NCI-H1092 (cell line): ENCODE data around the gene SYT15.

Experiments
- DNase-seq: peaks from one replicate; lab custom pipeline; 2025; lab: John Stamatoyannopoulos, UW

Gene SYT15

DNA sequence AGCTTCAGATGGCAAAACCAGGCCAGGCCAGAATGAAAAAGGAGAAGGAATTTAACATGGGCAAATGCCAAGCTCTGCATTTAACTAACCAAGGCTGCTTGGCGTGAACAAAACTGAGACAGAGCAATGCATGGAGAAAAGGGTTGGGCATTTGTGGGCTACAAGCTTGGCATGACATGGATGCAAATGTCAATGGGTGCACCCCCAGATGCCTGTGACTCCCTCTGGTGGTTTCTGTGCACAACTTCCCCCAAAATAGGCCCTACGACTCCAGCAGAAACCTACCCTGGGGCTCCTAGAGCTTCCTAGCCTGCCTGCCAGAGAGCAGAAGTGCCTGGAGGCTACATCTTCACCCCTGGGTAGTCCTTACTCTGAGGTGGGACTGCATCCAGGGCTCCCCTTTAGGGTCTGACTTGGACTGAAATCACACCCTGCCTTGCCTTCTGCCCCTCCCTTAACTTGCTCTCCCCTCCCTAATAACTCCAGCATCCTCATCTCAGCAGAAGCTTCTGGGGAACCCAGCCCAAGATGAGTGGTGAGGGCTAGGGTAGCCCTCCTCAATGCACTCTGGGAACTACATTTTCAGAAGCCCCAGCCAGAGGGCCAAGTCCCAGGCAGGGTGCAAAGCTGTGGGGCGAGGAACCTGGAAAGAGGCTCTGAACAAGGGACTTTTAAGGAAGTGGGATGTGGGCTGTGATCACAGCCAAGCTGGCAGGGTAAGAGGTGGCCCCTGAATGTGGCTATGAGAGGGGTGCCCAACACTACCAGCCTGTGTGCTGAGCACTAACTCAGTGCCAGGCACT, 33.7 kb upstream of the SYT15 start:
- no peak for DNase-seq

DNA sequence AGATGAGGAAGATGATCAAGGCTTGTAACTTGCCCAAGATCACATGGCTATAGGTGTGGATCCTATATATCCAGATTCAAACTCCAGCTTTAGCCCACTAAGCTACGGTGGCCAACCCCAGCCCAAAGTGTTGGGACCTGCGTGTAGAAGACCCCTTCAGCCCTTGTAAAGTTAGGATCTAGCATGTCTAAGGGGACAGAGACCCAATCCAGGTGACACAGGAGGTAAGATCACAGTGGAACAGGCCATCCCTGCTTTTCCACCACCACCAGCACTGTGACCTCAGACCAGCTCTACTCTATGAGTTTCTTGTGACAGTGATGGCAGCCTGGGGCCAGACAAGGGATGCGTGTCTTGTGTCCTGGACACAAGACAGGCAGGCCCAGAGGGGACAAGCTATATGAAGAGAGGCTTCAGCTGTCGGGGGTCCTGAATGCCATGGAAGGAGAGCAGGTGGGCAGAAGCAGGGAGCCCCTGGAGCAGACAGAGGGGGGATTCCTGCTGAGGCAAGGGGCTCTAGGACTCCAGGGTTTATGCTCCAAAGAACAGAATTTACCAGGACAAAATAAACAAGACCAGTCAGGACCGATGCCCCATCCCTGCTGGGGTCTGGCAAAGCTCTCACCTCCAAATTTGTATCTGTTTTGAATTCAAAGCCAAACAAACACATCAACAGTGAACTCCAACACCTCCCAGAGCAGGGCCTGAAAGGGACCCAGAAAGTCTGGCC, 32.9 kb upstream of the SYT15 start:
- no peak for DNase-seq

DNA sequence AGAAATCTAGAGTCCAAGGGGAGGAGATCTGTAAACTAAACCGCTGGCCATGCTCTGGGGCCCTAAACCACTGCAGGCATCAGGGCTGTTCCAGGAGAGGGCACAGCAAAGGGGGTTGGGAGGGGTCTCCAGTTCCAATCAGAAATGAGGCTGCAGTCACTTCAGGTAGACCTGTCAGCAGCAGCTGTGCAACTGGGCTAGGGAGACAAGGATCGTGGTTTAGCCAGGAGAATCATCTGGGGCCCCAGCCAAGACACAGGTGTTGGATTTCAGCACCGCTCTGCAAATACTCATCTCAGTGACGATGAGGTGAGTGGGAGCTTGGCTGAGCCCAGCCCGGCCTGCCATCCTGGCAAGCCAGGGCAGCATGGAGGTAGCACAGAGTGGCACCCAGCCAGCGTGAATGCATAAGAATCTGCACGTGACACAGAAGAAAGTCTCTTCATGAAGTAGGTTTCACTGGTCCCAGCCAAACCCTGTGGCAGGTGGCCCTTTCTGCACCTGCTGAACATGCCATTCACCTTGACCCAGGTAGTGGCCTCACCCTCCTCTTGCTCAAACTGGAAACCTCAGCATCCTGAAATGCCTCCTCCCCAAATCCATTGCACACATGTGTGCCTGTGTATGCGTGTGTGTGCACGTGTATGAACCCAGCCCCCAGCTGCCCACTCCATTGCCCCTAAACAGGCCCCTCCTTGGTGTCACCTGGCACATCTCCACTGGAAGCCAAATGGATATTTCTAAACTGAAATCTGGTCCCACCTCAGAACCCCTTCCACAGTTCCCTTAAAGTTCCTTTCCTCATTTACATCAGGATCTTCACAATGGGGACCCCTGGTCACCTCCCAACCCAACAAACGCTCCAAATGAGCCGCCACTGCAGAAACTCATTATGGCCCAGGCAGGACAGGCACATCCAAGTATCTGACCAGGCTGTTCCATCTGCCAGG, 32.1 kb upstream of the SYT15 start:
- DNase-seq = no peak

DNA sequence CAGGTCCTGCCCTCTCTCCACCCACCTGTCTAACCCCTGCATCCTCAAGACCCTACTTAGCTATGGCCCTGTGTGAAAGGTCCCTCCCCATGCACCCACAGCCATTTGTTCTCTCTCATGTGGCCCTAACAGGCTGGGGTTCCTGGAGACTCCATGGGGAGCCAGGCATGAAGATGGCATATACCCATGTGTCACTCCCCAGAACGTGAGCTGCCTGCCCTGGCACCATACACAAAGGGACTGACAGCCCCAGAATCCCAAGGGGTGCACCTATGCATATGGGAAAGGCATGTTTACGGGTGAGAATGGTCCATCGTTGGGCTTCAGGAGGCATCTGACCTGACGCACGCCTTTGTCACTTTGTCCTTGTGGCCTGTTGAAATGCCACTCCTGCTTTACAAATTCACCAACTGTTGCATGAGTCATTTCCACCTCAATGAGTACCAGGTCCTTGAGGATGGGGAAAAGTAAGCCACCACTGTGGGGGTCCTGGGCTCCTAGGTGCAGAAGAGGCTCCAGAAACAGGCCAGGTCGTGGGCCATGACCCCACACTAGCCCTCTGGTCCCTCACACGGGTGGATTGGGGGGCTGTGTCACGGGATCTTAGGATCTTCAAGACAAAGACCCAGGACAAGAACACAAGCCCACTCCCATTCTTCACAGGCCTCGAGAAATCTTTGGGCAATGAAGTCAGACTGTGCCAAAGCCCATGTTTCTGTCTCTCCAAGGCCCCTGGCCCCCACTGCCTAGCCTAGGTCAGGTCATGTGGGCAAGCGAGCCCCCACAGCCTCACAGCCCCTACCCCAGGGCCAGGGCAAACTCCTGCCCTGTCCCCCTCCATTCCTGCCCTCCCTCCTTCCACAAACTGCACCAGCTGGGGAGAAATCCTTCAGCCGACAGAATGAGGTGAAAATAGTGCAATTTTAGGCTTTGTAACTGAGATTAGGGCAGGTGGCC, 31.1 kb upstream of the SYT15 start:
- DNase-seq = no peak

DNA sequence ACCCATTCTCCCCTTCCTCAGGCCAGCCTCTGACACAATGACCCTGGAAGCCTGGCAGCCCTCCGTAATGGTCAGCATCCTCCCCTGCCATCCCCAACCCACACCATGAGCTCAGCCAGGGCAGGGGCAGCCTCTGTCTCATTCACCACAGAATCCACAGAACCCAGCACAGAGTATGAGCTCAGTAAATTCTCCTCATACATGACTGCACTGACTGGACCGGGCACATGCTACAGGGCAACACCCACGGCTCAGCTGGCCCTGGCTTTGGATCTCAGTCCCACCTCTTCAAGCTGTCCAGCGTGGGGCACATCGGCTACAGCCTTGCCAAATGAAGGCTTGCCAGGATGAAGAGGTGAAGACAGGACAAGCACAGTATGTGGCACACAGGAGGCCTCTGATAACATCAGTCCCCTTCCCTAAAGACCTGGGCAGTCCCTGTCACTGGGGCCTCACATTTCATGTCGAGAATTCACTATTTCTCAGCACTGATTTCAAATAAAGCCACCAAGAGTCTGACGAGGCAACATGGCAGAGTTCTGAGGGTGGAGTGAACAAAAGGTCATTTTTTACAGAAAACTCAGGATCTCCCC, 30.3 kb upstream of the SYT15 start:
- DNase-seq = no peak

DNA sequence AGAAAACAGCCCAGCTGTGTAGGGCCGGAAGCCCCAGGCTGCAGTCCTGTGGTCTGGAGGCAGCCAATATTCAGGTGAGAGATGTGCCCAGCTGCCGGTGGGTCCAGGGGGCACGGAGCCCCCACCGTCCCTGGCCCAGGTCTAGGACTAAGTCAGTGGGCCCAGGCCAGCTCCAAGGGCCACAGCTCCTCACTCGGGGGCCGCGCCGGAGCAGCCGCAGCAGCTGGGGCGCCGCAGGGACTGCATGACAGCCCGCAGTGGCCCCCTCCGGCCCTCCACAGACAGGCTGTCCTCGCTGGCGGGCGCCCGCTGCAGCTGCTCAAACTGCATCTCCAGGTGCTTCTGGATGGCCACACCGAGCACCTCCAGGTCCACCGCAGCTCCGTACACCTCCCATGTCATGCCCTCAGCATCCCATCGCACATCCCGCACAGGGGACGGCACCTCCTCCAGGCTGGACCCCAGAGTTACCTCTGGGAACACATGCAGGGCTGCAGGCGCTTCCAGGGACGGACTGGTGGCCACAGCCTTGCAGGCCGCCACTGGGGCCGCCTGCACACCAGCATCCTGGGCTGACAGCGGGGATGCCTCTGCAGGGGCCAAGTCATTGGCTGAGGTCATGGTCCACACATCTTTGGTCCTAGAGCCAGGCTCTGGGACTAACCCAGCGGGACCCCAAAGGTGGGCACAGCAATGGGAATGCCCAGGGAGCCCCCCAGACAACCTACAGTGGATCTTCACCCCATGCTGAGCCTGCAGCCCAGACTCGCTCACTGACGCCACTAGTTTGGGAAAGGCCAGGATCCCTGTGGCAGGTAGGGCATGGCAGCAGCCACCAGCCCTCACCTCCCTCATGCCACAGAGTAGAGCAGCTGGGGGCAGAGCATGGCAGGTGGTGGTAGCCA, 29.5 kb upstream of the SYT15 start:
- no peak for DNase-seq

DNA sequence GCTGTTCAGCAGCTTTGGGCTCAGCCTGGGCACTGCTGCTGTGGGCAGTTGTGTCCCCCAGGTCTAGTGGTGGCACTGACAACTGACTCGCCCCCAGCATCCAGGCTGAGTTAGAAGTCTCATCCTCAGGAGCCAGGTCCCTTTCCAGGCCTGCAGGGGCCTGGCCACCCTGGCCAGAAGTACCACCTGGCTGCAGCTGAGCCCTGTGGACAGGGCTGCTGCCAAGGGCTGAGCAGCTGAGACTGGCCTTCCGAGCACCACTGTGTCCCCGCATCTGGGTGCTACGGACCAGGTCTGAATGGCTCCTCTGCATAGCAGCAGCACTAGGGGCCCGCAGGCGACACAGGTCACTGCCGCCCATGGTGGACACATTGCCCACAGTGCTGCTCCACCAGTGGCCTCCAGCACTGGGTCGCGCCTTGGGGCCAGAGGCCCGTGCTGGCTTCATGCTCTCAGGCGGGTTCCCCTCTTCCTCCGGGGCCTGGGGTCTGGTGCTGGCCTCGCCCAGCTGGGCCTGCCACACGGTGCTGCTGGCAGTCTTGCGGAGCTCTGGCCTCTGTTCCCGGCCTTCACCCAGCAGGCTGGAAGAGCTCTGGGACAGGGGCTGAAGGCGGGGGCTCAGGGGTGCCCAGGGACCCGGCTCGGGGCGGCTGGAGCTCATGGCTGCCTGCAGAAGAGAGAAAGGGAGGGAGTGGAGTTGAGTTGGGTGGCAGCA, 28.7 kb upstream of the SYT15 start:
- no peak for DNase-seq

DNA sequence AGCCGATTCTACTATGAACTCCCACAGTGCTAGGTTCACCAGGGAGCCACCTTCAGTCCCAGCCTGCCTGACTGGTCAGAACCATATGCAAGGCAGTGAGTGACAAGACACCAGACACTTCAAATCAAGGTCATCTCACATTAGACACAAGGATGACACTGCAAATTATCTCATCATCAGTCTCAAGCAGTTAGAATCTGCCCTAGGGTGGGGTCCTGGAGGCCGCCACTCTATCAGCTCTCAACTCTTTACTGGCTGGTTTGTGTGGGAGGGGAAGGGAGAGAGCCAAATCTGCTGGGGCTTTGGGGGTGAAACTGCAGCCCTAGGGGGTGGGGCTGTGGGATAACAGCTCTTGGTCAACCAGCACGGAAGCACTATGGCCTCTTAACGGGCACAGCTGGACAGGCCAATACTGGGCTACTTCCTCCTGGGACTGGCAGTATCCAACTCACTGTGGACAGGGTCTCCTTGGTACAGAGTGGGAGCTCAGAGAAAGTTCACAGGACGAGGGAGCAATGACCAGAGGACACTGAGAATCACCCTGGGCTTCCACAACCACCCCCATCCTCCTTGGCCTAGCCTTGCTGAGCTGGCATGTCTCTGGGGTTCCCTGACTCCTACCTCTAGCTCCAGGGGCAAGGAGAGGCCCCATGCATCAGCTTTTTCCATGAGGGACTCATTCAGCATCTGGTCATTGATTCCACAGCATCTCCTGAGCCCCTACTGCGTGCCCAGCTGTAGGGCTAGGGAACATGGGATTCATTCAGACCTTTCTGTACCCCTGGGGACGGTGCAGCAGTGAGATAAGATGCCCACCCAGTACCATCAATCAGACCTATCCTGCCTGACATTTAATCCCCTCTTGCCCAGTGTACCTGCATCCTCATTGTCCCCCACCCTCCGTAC, 27.9 kb upstream of the SYT15 start:
- no peak for DNase-seq

DNA sequence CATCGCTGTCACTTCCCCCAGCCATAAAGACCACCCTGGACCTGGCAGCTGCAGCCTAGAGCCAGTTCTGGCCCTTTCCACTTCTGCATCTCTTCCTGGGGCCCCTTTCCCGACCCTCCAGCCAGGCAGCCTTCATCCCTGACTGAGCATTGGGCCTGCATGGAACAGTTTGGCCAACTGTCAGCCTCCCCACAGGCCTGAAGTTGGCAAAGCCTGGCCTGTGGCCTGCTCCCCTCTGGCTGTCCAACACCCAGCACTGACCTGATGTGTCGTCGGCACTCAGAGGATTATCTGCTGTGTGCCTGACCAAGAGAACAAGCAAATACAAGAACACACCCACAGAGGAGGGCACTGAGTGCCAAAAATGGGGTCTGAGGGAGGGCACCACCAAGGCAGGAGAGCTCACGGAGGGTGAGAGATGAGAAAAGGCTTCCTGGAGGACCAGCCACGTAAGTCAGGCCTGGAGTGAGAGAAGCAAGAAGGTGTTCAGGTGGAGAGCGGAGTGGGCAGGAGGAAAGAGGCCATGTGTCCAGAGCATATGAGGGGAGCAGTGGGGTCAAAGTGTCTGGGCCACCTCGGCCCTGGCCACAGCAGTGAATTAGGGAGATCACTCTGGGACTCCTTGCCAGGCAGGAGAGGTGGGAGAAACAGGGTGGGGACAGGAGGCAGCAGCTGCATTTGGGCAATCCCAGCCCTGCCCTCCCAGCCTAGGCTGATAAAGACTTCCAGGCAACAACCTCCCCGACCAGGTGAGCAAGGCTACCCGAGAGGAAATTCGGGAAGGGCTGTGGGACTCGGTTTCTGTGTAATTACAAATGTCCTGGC, 27.0 kb upstream of the SYT15 start:
- DNase-seq = no peak

DNA sequence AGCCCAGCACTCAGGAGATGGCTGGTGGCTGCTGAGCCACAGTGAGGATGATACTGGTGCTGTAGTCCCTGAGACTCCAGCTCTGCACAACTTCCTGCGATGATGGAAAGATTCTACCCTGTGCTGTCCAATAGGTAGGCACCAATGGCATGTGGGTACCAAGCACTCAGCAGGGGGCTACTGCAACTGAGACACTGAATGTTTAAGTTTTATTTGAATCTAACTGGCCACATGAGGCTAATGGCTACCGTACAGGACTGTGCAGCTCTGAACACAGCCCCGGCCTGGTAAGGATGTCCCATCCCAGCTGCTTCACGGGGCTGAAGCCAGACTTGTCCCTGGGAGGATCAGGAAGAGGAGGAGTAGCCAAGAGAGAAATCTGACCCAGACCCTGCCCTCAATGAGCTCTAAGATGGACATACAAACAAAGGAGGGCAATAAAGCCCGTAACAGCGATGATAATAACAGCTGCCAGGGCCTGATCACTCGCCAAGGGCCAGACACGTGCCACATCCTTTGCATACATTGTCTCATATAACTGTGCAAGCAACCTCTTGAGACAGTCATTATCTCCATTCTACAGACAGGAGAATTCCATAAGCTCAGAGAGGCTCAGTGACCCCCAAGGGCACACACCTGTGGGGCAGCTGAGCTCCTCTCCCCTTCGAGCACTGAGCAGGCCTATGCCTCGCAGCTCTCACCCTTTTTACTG, 26.2 kb upstream of the SYT15 start:
- DNase-seq = peak; percentile 24

DNA sequence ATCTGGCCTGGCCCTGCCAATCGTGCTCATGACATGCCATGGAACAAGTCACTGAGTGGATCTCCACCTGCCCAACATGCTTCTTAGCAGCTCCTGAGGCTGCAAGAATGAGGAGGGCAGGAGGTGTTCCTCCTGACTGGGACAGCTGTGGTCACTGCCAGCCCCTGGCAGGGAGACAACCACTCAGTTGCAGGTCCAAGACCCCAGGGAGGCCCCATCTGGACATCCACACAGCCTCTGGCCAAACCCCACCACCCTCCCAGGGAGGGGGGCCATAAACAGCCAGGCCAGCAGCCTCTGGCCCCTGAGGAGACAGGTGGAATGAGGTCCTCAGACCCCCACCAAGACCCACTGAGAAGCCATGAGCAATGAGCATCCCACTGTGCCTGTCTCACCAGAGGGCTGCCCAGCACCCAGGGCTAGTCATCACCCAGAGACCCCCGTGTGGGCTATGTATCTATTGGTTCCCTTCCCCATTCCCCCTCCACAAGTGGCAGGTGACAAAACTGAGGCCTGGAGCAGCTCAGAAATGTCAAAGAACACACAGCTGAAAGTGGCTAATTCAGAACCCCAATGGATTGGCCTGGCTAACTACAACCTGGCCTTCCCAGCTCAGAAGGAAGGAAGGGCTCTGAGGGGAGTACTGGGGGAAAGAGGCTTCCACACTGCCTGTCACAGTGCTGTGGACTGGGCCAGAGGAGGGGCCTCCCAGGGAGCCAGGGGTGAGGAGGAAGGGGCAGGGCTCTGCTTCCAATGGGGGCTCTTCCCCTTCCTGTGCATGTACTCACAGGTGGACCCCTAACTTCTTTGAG, 25.5 kb upstream of the SYT15 start:
- DNase-seq = no peak

DNA sequence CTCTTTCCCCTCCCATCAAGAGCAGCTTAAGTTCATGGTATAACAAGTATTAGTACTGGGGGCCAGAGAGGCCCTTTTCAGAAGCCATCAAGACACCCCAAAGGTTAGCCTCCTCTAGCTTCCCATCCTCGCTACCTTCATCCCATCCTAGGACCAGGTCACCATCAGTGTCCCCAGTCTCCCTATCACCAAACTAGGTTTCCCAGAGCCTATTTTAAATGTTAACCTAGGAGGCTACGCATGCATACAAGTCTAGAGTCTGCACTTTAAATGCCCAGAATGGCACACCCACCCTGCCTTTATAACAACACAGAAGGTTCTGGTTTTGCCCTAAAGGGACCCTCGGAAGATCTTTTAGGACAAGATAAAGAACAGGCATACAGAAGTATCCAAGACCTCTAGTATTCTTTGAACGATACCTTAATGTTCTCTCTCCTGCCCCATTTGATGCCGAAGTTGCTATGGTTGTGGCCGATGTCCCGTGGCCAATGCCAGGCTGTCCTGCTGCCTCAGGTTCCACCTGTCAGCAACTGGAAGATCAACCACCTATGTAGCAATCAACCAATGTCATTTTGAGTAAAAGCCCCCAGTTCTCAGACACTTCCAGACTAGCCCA, 24.7 kb upstream of the SYT15 start:
- no peak for DNase-seq

DNA sequence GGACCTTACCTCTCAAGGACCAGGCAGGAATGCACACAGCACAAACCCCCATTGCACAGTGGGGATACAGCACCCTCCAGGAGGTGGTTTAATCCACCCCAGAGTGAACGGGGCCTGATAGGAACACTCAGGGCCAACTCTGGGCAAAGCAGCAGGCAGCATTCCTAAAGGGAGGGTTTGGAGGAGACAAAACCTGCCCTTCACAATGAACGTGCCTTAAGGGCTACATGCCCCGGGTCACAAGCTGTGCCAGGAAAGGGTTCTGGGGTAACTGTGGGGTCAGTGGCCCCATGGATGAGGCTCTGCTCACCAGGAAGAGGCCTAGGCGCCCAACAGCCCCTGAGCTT, 23.6 kb upstream of the SYT15 start:
- DNase-seq = no peak

DNA sequence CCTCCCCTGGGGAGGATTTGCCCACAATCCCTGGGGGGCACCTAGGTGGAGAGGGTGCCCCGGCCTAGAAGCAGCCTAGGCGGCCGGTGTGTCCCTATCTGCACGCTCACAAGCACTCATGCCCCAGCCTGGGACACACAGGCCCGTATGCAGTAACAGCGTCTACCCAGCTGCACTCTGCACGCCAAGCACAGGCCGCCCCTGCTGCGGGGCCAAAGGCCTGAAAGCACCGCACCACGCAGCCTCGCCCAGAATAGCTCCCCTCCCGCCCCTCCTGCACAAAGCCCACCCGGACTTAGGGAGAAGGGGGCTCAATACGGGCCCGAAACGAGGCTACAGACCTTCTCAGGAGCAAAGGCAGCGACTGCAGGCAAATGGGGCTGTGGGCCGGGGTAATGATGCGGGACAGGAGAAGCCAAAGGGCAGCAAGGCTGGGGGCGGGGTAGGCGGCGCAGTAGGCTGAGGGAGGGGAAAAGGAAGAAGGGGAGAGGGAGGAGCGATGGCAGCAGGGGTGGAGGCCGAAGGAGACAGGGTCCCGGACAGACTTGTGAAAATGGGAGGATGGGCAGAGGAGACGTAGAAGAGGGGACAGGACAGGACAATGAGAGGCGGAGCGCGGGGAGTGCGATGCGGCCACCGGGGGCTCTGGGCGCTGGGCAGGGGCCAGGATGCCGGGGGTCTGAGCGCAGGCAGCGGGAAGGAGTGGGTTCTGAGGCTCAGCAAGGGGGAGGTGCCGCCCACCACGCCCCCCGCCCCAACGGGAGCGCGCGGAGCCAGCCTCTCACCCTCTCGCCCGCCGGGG, 23.0 kb upstream of the SYT15 start:
- no peak for DNase-seq
